IMR-90 (cell line): ENCODE measurements around the gene SLC25A15.

Experiments
- BHLHE40 ChIP-seq: fragments of 150-350 bp; IDR thresholded peaks from 2 replicates; pipeline ENCODE4 v1.6.1; 2016; ENCODE audit warnings: mild to moderate bottlenecking, low read depth, low read length
- CEBPB ChIP-seq: IDR thresholded peaks from 2 replicates; pipeline ENCODE4 v1.6.1; 2012; ENCODE audit warnings: low read depth, low read length, improper control_type of control experiment
- CHD1 ChIP-seq: IDR thresholded peaks from 2 replicates; pipeline ENCODE4 v1.6.1; 2012; ENCODE audit warnings: low read depth, low read length, improper control_type of control experiment
- FOS ChIP-seq: fragments of 150-350 bp; IDR thresholded peaks from 2 replicates; pipeline ENCODE4 v1.6.1; 2016; ENCODE audit warnings: low read depth, low read length
- MAZ ChIP-seq: IDR thresholded peaks from 2 replicates; pipeline ENCODE4 v1.6.1; 2012; ENCODE audit warnings: low read depth, mild to moderate bottlenecking, low read length, improper control_type of control experiment, moderate library complexity, borderline replicate concordance
- MXI1 ChIP-seq: IDR thresholded peaks from 2 replicates; pipeline ENCODE4 v1.6.1; 2012; ENCODE audit warnings: low read depth, mild to moderate bottlenecking, low read length, moderate library complexity, borderline replicate concordance
- POLR2A ChIP-seq: IDR thresholded peaks from 2 replicates; pipeline ENCODE4 v1.6.1; 2012; ENCODE audit warnings: mild to moderate bottlenecking, low read depth, low read length
- RAD21 ChIP-seq: IDR thresholded peaks from 2 replicates; pipeline ENCODE4 v1.6.1; 2012; ENCODE audit warnings: low read length, improper control_type of control experiment
- RFX5 ChIP-seq: IDR thresholded peaks from 2 replicates; pipeline ENCODE4 v1.8.0; 2012; ENCODE audit warnings: low read depth, mild to moderate bottlenecking, low read length, moderate library complexity
- SMC3 ChIP-seq: fragments of 150-350 bp; IDR thresholded peaks from 2 replicates; pipeline ENCODE4 v1.6.1; 2016; ENCODE audit warnings: low read depth, mild to moderate bottlenecking, antibody characterized with exemption, low read length, moderate library complexity
- TF ChIP-seq, protein P1 (sequence below): conservative IDR thresholded peaks from 2 replicates; pipeline ENCODE4 v1.5.1; 2012; ENCODE audit warnings: mild to moderate bottlenecking, low read depth, low read length, improper control_type of control experiment
- TF ChIP-seq, protein P2 (sequence below): fragments of 150-350 bp; IDR thresholded peaks from 2 replicates; pipeline ENCODE4 v1.6.1; 2017; ENCODE audit warnings: mild to moderate bottlenecking, antibody characterized with exemption, low read length, low read depth

DNA sequence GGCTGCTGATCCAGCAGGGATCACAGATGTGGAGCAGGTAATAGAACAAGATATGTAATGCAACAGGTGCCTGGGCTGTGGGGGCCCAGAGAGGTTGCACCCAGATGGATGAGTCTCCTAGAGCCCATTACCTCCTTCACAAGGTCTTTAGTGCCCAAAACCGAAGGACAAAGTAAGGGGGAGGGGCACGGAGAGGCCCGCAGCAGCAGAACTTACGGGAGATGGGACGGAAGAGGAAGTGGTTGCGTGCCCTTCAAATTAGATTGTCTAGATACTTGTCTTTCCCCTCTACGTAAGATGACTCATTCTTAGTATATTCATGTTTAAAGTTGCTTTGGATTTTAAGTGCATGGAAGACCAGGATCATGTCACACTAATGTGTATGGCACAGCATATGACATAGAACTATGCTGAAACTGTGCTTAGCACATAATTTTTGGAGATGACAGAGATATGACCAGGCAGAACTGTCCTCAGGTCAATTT lies 12.7 kb upstream of the SLC25A15 start:
- TF ChIP-seq, protein P1, sequence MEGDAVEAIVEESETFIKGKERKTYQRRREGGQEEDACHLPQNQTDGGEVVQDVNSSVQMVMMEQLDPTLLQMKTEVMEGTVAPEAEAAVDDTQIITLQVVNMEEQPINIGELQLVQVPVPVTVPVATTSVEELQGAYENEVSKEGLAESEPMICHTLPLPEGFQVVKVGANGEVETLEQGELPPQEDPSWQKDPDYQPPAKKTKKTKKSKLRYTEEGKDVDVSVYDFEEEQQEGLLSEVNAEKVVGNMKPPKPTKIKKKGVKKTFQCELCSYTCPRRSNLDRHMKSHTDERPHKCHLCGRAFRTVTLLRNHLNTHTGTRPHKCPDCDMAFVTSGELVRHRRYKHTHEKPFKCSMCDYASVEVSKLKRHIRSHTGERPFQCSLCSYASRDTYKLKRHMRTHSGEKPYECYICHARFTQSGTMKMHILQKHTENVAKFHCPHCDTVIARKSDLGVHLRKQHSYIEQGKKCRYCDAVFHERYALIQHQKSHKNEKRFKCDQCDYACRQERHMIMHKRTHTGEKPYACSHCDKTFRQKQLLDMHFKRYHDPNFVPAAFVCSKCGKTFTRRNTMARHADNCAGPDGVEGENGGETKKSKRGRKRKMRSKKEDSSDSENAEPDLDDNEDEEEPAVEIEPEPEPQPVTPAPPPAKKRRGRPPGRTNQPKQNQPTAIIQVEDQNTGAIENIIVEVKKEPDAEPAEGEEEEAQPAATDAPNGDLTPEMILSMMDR = no peak
- TF ChIP-seq MAZ = no peak
- no peak for TF ChIP-seq RFX5
- TF ChIP-seq POLR2A = no peak
- TF ChIP-seq FOS = no peak
- no peak for TF ChIP-seq RAD21
- TF ChIP-seq CEBPB = no peak
- TF ChIP-seq MXI1 = no peak
- TF ChIP-seq, protein P2, sequence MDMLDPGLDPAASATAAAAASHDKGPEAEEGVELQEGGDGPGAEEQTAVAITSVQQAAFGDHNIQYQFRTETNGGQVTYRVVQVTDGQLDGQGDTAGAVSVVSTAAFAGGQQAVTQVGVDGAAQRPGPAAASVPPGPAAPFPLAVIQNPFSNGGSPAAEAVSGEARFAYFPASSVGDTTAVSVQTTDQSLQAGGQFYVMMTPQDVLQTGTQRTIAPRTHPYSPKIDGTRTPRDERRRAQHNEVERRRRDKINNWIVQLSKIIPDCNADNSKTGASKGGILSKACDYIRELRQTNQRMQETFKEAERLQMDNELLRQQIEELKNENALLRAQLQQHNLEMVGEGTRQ = no peak
- no peak for TF ChIP-seq CHD1
- TF ChIP-seq SMC3 = no peak
- no peak for TF ChIP-seq BHLHE40
